Left lobe of liver (tissue), 2 donors: ENCODE data around the gene HOXC4. TPM values are rescaled to one million over a fixed set of nuclear protein-coding genes. Genes with fewer than 3 reads are reported as not detected.
"Not testable (repeated sequence)": the region's sequence is repeated elsewhere in the genome, so short reads cannot be mapped to it uniquely, and the experiment has no call there.

Source experiments
- ATAC-seq: fragments of 200-7000 bp; cut with Tn5 transposase; one replicate; pipeline ENCODE4 v1.9.1; 2020; ENCODE audit warnings: mild to moderate bottlenecking, moderate library complexity
- DNase-seq: peaks from one replicate; pipeline ENCODE4 v3.0.0-alpha.2; 2020; ENCODE audit warnings: low spot score
- total RNA-seq: library from RNA; stranded (reverse); gene quantifications from one replicate; pipeline ENCODE4 v1.2.1, GENCODE V29; 2021
- donor health status: DM: no; HTN: no; CAD: no; lungs with moderate emphysema.
- donor health status: DM: no; HTN: yes; CAD: no.

HOXC4 gene
- total RNA-seq, 1 donor from 2014 or later, result 0.10 TPM

DNA sequence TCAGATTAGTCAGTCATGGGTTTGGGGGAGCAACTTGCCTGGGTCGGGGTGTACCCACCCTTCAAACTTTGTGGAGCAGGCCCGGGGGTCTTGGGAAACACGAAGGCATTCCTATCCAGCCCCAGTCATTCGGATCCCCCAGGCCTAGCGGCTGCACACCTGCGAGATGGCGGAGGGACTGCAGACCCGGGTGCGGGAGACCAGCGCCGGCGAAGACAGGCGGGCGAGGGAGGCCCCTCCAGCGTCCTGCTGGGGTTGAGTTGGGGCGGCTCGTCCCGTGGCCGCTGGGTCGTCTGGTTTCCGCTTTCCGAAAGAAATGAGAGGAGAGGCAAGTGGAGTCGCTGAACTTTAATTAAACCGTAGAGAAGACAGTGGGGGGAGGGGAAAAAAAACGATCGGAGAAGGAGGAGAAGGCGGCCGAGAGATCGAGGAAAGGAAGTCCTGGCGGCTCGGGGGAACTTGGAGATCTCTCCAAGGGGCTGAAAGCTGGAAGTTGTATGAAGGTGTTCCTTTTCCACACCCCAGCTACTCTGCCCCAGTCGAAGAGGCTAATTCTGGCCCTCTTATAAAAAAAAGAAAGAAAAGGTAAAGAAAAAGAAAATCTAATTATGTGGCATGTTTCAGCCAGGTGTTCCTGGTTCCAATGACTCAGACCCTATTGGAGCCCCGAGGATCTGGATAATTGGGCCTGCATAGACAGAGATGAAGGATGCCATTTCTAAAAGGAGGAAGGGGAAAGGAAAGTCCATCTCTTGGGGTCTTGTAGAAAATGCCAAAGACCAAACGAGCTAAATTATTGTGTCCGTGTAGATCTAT lies 28.2 kb downstream of the HOXC4 start:
- ATAC-seq, DNase-seq: not testable (repeated sequence)

- DNase-seq, result no peak
- no peak for ATAC-seq
These were observed 28.8 kb downstream of the HOXC4 start for GRCh38 chr12:54082397-54082892.

GRCh38 chr12:54088011-54088410 lies 34.4 kb downstream of the HOXC4 start:
- not testable (repeated sequence) for DNase-seq, ATAC-seq

- DNase-seq, ATAC-seq: not testable (repeated sequence)
These were observed 35.8 kb downstream of the HOXC4 start for GRCh38 chr12:54089465-54089864.

DNA sequence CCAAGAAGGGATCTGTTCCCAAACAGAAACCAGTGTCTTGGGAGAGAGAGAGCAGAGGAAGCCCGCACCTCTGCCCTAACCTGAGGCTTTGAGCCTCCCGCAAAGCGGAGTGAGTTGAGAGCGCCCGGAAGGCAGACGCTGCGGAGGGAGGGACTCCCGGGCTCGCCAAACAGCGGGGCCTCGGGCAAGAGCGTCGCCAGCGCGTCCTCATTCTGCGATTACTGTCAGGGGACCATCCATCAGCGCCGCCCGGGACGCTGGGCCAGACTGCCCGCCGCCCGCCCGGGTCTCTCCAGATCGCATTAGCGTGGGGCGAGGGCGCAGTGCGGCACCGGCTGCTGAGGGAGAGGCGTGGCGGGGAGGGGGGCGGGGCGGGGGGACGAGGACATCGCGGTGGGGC lies 36.7 kb downstream of the HOXC4 start:
- ATAC-seq, DNase-seq: not testable (repeated sequence)

DNA sequence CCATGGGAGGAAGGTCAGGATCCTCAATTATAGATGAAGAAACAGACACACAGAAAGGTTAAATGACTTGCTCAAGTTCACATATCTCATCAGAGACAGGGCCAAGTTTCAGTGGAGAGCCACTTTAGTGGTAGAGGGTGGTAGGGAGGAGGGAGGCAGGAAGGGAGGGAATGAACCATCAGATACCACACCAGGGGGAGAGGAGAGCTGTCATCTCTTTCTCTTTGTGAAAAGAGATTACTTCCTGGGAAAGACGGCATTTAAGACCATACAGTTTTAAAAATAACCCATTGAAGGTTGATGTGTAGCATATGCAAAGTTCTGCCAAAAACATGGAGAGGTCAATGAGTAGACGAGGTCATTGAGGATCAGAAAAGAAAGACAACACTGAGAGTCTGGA lies 39.3 kb downstream of the HOXC4 start:
- ATAC-seq, DNase-seq: not testable (repeated sequence)

DNA sequence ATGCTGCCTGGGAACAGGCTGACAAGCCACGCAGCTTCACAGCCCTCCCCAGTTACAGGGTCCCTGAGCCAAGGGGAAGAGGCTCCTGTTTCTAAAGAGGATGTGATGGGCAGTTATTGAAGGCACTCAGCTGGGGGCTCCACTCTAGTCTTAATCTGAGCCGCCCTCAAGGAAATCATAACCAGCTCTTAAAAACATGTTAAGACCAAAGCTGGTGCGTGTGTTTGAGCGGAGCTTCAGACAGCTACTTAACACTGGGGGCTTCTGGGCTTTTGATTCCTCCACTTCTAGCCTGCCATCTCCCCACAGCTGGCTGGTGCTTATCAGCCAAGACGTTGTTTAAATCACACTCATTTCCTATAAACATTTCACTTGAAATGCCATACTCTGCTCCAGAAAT lies 42.3 kb downstream of the HOXC4 start:
- not testable (repeated sequence) for DNase-seq, ATAC-seq

GRCh38 chr12:54098644-54099043 lies 45.0 kb downstream of the HOXC4 start:
- DNase-seq, result not testable (repeated sequence)

GRCh38 chr12:54100588-54100987 lies 47.0 kb downstream of the HOXC4 start:
- not testable (repeated sequence) for DNase-seq, ATAC-seq

More at GRCh38 chr12:54098644-54099043, 45.0 kb downstream of the HOXC4 start:
- not testable (repeated sequence) for ATAC-seq

GRCh38 chr12:54102223-54102622 lies 48.6 kb downstream of the HOXC4 start:
- not testable (repeated sequence) for DNase-seq, ATAC-seq

DNA sequence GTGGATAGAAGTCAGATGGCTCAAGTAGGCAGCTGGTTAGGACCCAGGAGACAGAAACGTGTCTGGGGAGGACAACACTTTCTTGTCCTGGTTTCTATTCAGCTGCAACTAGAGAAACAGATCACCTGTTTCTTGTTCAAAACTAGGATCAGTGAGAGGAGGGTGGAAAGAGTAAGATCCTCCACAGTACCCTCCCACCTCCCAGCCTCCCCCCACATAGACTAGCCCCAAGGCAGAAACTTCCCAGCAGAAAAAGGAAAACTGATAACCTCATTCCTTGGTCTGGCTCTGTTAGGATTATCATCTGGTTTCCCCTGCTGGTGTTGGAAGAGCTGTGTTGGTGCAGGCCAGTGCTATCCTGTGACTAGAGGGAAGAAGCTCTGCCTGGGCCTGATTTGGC lies 50.2 kb downstream of the HOXC4 start:
- DNase-seq, ATAC-seq: not testable (repeated sequence)

Other genes starting within 250 kb of the HOXC4 start
- gene HOXC13, start 115.0 kb upstream of the HOXC4 start, total RNA-seq, result not detected
- not detected for gene HOXC12, start 98.9 kb upstream of the HOXC4 start, total RNA-seq
- gene HOXC11, start 80.7 kb upstream of the HOXC4 start, total RNA-seq, result not detected
- gene HOTAIR, start 78.9 kb upstream of the HOXC4 start, total RNA-seq, result not detected
- gene HOXC10, start 68.7 kb upstream of the HOXC4 start, total RNA-seq, result 0.33 TPM
- not detected for gene HOXC9, start 53.7 kb upstream of the HOXC4 start, total RNA-seq
- not detected for gene HOXC8, start 44.9 kb upstream of the HOXC4 start, total RNA-seq
- gene HOXC6, start 25.4 kb upstream of the HOXC4 start, total RNA-seq, result not detected
- gene HOXC5, start 20.8 kb upstream of the HOXC4 start, total RNA-seq, result not detected
- 22.7 TPM for gene SMUG1, start 135.2 kb downstream of the HOXC4 start, total RNA-seq
- 21.9 TPM for gene CBX5, start 226.3 kb downstream of the HOXC4 start, total RNA-seq
- gene HNRNPA1, start 226.9 kb downstream of the HOXC4 start, total RNA-seq, result 144 TPM
- 0.68 TPM for gene NFE2, start 247.2 kb downstream of the HOXC4 start, total RNA-seq